Thymus (tissue), 11 donors: ENCODE measurements around the gene CPAMD8. TPM values are rescaled to one million over a fixed set of nuclear protein-coding genes. Genes with fewer than 3 reads are reported as not detected.

ENCODE experiments used
- DNase-seq, 9 donors: peaks; one replicate each; pipeline ENCODE4 v3.0.0-alpha.2; 2013; ENCODE audit warnings: low spot score in 9 of 9, low read depth in 6 of 9, missing footprints in 1 of 9
- H3K27ac ChIP-seq, 2 donors: one replicate each; pipeline ENCODE4 v1.5.1; 2013; ENCODE audit warnings: control low read depth in 1 of 2, low read depth in 1 of 2, low read length in 1 of 2, mild to moderate bottlenecking in 1 of 2, moderate library complexity in 1 of 2
- H3K27me3 ChIP-seq, 2 donors: one replicate each; pipeline ENCODE4 v1.5.1; 2013; ENCODE audit warnings: low read length in 1 of 2; ENCODE audit not compliant: control insufficient read depth in 2 of 2, insufficient read depth in 1 of 2
- H3K36me3 ChIP-seq, 2 donors: one replicate each; pipeline ENCODE4 v1.5.1; 2013; ENCODE audit warnings: low read length in 1 of 2, mild to moderate bottlenecking in 1 of 2, moderate library complexity in 1 of 2; ENCODE audit not compliant: control insufficient read depth in 2 of 2, insufficient read depth in 2 of 2
- H3K4me1 ChIP-seq, 2 donors: one replicate each; pipeline ENCODE4 v1.5.1; 2013; ENCODE audit warnings: low read length in 2 of 2; ENCODE audit not compliant: control insufficient read depth in 2 of 2, insufficient read depth in 2 of 2
- H3K4me3 ChIP-seq, 2 donors: one replicate each; pipeline ENCODE4 v1.5.1; 2013; ENCODE audit warnings: low read length in 2 of 2, control low read depth in 1 of 2, mild to moderate bottlenecking in 1 of 2
- H3K9me3 ChIP-seq, 2 donors: one replicate each; pipeline ENCODE4 v1.5.1; 2013; ENCODE audit warnings: low read length in 1 of 2, mild to moderate bottlenecking in 1 of 2; ENCODE audit not compliant: control insufficient read depth in 2 of 2, insufficient read depth in 1 of 2
- WGBS: extraction: QIAGEN DNeasy Blood & Tissue Kit; methylation state at CpG from one replicate; pipeline ENCODE4 v1.1.7; 2013; 5-methylcytosine and 5-hydroxymethylcytosine counted together
- polyA plus RNA-seq: library from polyadenylated mRNA; stranded (reverse); fragments of 200-250 nt; gene quantifications from one replicate; pipeline ENCODE4 v1.2.3, GENCODE V29; 2013
- total RNA-seq: library from RNA; stranded (reverse); fragments of 120-200 nt; gene quantifications from one replicate; pipeline ENCODE4 v1.2.4, GENCODE V29; 2013
- donor health status: healthy.

Gene CPAMD8
- total and polyA plus RNA-seq, 2 donors, result 12.3 to 17.3 TPM

GRCh38 chr19:16914421-16914820 lies 112.2 kb downstream of the CPAMD8 start:
- WGBS, result 95% methylated on average over 11 of the region's 11 CpGs
- Histone ChIP-seq H3K27me3 (no peaks in the 10 kb centered on the region), H3K36me3 (no peaks in the 10 kb centered on the region), H3K27ac (no peak overlapping the region), H3K4me1 (no peaks in the 10 kb centered on the region), H3K4me3 (no peak overlapping the region), H3K9me3 (peaks cover 4 to 41% of the 10 kb centered on the region in 2 donors)
- DNase-seq, result no peak

DNA sequence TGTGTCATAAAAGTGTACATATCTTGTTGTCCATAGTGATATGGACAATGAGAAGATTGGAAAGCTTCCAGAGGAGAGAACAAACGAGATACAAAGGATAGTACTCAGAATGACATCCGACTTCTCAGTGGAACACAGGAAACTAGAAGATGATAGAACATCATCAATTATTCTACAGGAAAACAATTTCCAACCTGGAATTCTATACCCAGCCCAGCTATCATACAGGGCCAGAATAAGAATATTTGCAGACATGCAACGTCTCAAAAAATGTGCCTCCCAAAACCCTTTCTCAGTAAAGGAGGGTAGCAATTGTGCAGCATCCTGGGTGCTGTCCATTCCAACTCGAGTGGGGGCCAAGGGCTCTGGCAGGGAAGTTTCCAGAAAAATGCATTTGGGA lies 113.8 kb downstream of the CPAMD8 start:
- H3K27ac ChIP-seq, result no peak overlapping the region
- DNase-seq, result no peak
- 91% methylated on average over 4 of the region's 4 CpGs for WGBS
- no peak overlapping the region for H3K4me3 ChIP-seq
- no peaks in the 10 kb centered on the region for H3K27me3 ChIP-seq
- no peaks in the 10 kb centered on the region for H3K4me1 ChIP-seq
- H3K9me3 ChIP-seq, result peaks cover 4 to 41% of the 10 kb centered on the region in 2 donors
- no peaks in the 10 kb centered on the region for H3K36me3 ChIP-seq

DNA sequence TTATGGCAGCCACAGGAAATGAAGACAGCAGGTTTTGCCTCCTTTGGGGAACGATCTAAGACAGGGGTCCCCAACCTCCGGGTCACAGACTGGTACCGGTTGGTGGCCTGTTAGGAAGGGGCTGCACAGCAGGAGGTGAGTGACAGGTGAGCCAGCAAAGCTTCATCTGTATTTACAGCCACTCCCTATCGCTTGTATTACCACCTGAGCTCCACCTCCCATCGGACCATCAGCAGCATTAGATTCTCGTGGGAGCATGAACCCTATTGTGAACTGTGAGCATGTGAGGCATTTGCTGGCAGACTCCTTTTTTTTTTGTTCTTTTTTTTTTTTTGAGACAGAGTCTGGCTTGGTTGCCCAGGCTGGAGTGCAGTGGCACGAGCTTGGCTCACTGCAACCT lies 115.6 kb downstream of the CPAMD8 start:
- Histone ChIP-seq H3K9me3 (peaks cover 4 to 41% of the 10 kb centered on the region in 2 donors), H3K27ac (no peak overlapping the region), H3K27me3 (no peaks in the 10 kb centered on the region), H3K4me3 (no peak overlapping the region), H3K36me3 (no peaks in the 10 kb centered on the region), H3K4me1 (no peaks in the 10 kb centered on the region)
- DNase-seq, result no peak
- 90% methylated on average over 7 of the region's 7 CpGs for WGBS

DNA sequence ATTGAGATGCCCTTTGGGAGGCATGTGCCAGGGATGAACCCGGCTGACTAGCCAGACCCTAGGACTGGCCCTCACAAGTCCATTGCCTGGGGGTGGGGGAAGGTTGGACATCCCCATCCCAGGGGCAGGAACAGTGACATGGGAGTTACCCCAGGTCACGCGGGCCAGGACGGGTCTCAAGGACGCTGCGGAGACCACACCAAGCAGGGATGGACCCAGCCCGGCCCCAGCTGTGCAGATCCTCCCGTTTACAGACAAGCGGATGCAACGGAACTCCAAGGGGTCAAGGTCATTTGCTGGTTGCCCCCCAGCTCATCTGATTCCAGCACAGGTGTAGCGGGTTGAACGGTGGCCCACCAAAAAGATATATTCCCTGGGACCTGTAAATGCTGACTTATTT lies 117.9 kb downstream of the CPAMD8 start:
- no peak for DNase-seq
- WGBS, result 80% methylated on average over 12 of the region's 12 CpGs
- H3K27me3 ChIP-seq, result no peaks in the 10 kb centered on the region
- H3K4me3 ChIP-seq, result no peak overlapping the region
- no peak overlapping the region for H3K27ac ChIP-seq
- peaks cover 0 to 24% of the 10 kb centered on the region in 2 donors for H3K9me3 ChIP-seq
- H3K36me3 ChIP-seq, result no peaks in the 10 kb centered on the region
- H3K4me1 ChIP-seq, result no peaks in the 10 kb centered on the region

- no peaks in the 10 kb centered on the region for H3K4me1 ChIP-seq
- peaks cover 0 to 5% of the 10 kb centered on the region in 2 donors for H3K27me3 ChIP-seq
- H3K36me3 ChIP-seq, result no peaks in the 10 kb centered on the region
- WGBS, result 45% methylated on average over 5 of the region's 5 CpGs
- DNase-seq, result no peak
- no peak overlapping the region for H3K4me3 ChIP-seq
- no peak overlapping the region for H3K27ac ChIP-seq
- H3K9me3 ChIP-seq, result no peaks in the 10 kb centered on the region
Measured at GRCh38 chr19:16904599-16904998, 122.0 kb downstream of the CPAMD8 start.

GRCh38 chr19:16903347-16903746 lies 123.3 kb downstream of the CPAMD8 start:
- Histone ChIP-seq H3K27ac (no peak overlapping the region), H3K36me3 (no peaks in the 10 kb centered on the region), H3K4me1 (no peaks in the 10 kb centered on the region), H3K4me3 (no peak overlapping the region), H3K27me3 (peaks cover 7 to 18% of the 10 kb centered on the region in 2 donors), H3K9me3 (no peaks in the 10 kb centered on the region)
- WGBS, result 92% methylated on average over 7 of the region's 7 CpGs
- DNase-seq, result no peak

- peaks cover 12 to 26% of the 10 kb centered on the region in 2 donors for H3K27me3 ChIP-seq
- no peaks in the 10 kb centered on the region for H3K36me3 ChIP-seq
- DNase-seq, result no peak
- WGBS, result 98% methylated on average over 12 of the region's 12 CpGs
- H3K9me3 ChIP-seq, result no peaks in the 10 kb centered on the region
- H3K4me3 ChIP-seq, result no peak overlapping the region
- no peak overlapping the region for H3K27ac ChIP-seq
- H3K4me1 ChIP-seq, result no peaks in the 10 kb centered on the region
Measured at GRCh38 chr19:16902545-16902944, 124.1 kb downstream of the CPAMD8 start.

DNA sequence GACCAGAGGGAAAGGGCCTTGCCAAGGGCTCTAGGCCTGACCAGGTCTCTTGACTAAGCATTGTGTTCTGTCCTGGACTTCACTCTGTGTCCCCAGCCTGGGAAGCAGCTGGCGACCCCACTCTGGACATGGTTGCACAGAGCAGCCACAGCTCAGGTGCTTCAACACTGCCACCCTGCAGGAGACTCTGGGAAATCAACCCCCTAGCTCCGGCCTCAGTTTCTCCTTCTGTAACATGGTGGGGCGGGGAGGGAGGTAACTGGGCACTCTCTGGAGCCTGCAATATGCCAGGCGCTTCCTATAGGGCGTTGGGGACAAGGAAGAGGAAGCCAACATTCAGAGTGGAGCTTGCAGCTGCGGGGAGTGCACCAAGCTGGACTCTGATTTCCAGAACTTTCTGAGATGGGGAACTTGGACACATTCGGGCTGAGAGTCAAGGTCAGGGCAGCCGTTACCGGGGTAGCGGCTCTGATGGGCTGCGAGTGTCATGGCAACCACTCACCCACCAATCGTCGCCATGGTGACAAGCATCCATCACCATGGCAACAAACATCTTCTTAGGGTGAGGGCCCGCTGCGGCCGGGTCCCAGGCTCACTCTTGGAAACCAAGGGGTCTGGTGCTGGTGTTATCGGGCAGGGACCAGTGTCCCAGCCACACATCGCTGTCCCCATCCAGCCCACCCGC lies 125.0 kb downstream of the CPAMD8 start:
- no peaks in the 10 kb centered on the region for H3K9me3 ChIP-seq
- H3K27me3 ChIP-seq, result peaks cover 22 to 35% of the 10 kb centered on the region in 2 donors
- H3K36me3 ChIP-seq, result no peaks in the 10 kb centered on the region
- DNase-seq, result no peak
- H3K4me3 ChIP-seq, result no peak overlapping the region
- H3K4me1 ChIP-seq, result peaks cover 0 to 3% of the 10 kb centered on the region in 2 donors
- WGBS, result 93% methylated on average over 19 of the region's 19 CpGs
- H3K27ac ChIP-seq, result no peak overlapping the region

DNA sequence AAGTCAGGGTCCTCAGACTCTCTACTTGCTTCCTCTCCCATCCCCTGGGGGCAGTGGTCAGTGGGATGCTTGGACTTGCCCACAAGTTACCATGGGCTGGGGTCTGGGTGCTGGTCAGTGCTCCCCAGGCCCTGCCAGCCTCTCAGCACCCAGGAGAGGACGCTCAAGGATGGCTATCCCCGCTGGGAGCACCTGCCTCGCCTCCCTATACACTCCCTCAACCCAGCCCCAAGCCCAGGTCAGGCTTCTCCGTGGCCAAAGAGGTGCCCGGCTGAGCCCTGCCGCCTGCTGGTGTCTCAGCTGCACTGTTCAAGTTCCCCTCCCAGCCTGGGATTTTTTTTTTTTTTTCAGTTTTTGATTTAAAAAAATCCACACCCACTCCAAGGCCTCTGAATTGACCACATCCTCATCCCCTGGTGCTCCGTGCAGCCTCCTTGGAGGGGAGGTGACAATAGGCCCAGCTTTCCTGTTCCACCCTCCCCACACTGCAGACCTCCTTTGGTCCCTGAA lies 127.0 kb downstream of the CPAMD8 start:
- Histone ChIP-seq H3K4me3 (no peak overlapping the region), H3K9me3 (no peaks in the 10 kb centered on the region), H3K27me3 (peaks cover 34 to 54% of the 10 kb centered on the region in 2 donors), H3K36me3 (no peaks in the 10 kb centered on the region), H3K27ac (no peak overlapping the region), H3K4me1 (peaks cover 0 to 11% of the 10 kb centered on the region in 2 donors)
- DNase-seq, result no peak
- 12% methylated on average over 7 of the region's 7 CpGs for WGBS
